HCT116 (cell line): ENCODE measurements around the gene POU2F3. TPM values are rescaled to one million over a fixed set of nuclear protein-coding genes. Genes with fewer than 3 reads are reported as not detected.

Source experiments
- ATAC-seq: fragments of 200-7000 bp; cut with Tn5 transposase; 2 replicates; pipeline ENCODE4 v1.9.1; 2020; ENCODE audit warnings: mild to moderate bottlenecking, moderate library complexity
- BruUV-seq: library from RNA; stranded (reverse); fragments of 400-500 nt; replicated peaks from 2 replicates; lab custom pipeline; 2021; lab: Mats Ljungman, UMichigan
- CTCF ChIA-PET: fragments of 300-600 bp; sonication (Branson Sonifier 250); formaldehyde crosslinking; loops from one replicate; lab custom pipeline; 2021; ENCODE audit warnings: antibody characterized with exemption; lab: Charles Lee
- POLR2A ChIA-PET: fragments of 300-600, 350-600 bp; sonication (Branson Sonifier 250); formaldehyde crosslinking; loops from one replicate; lab custom pipeline; 2021; ENCODE audit warnings: antibody characterized with exemption; lab: Charles Lee
- RAD21 ChIA-PET, 2 experiments: fragments of 300-600 bp; sonication (Branson Sonifier 250); formaldehyde crosslinking; loops; one replicate each; lab custom pipeline; 2023; ENCODE audit warnings: low total read pairs in 2 of 2; ENCODE audit not compliant: uncharacterized antibody in 2 of 2, unreplicated experiment in 2 of 2, low non-redundant PET in 1 of 2; lab: Charles Lee
- DNase-seq: peaks from one replicate; pipeline ENCODE4 v3.0.0-alpha.2; 2010; ENCODE audit warnings: low read depth, low spot score
- H2AFZ ChIP-seq: fragments of 200-600 bp; shearing (Covaris generic), sonication (generic); 2 replicates; pipeline ENCODE4 v1.6.1; 2017; ENCODE audit warnings: low read depth, mixed run types, mixed read lengths, antibody characterized with exemption, low read length; ENCODE audit not compliant: poor library complexity, severe bottlenecking
- H3K27ac ChIP-seq: 2 replicates; pipeline ENCODE4 v1.5.1; 2012; ENCODE audit warnings: low read depth, low read length
- H3K27me3 ChIP-seq: fragments of 200-600 bp; sonication (generic); 2 replicates; pipeline ENCODE4 v1.6.1; 2016; ENCODE audit warnings: mixed run types, low read length, mixed read lengths; ENCODE audit not compliant: insufficient read depth
- H3K36me3 ChIP-seq, 2 experiments: fragments of 200-500 bp in 1 of 2; fragments of 200-600 bp in 1 of 2; sonication (Bioruptor generic) in 1 of 2; sonication (generic) in 1 of 2; 2 replicates each; pipeline versions ENCODE4 v1.5.1 to v1.6.1; 2014 to 2016; ENCODE audit warnings: low read length in 2 of 2, inconsistent platforms in 1 of 2, mixed read lengths in 1 of 2, mixed run types in 1 of 2; ENCODE audit not compliant: insufficient read depth in 2 of 2, control insufficient read depth in 1 of 2
- H3K4me1 ChIP-seq, 2 experiments: fragments of 200-600 bp in 1 of 2; sonication (generic) in 1 of 2; 2 replicates each; pipeline versions ENCODE4 v1.5.1 to v1.6.1; 2012 to 2017; ENCODE audit warnings: low read length in 2 of 2, inconsistent platforms in 1 of 2, mild to moderate bottlenecking in 1 of 2, mixed read lengths in 1 of 2, mixed run types in 1 of 2, moderate library complexity in 1 of 2; ENCODE audit not compliant: insufficient read depth in 2 of 2, control insufficient read depth in 1 of 2
- H3K4me2 ChIP-seq: fragments of 200-600 bp; sonication (generic); 2 replicates; pipeline ENCODE4 v1.6.1; 2017; ENCODE audit warnings: mixed run types, low read length, mixed read lengths
- H3K4me3 ChIP-seq, 2 experiments: fragments of 200-600 bp in 1 of 2; sonication (generic) in 1 of 2; replicated peaks in 1 of 2; 2 replicates each; pipeline ENCODE4 v1.5.1; 2011 to 2016; ENCODE audit warnings: low read length in 2 of 2, control low read depth in 1 of 2, low read depth in 1 of 2, mild to moderate bottlenecking in 1 of 2, mixed read lengths in 1 of 2, mixed run types in 1 of 2
- H3K79me2 ChIP-seq: fragments of 200-600 bp; sonication (generic); 2 replicates; pipeline ENCODE4 v1.6.1; 2017; ENCODE audit warnings: mild to moderate bottlenecking, mixed run types, low read length, moderate library complexity, mixed read lengths; ENCODE audit not compliant: insufficient read depth
- H3K9ac ChIP-seq: fragments of 200-600 bp; sonication (generic); 2 replicates; pipeline ENCODE4 v1.6.1; 2016; ENCODE audit warnings: low read length, mixed read lengths
- H3K9me2 ChIP-seq: fragments of 200-600 bp; sonication (generic), shearing (Covaris generic); 2 replicates; pipeline ENCODE4 v1.6.1; 2017; ENCODE audit warnings: mixed run types, mild to moderate bottlenecking, moderate library complexity; ENCODE audit not compliant: insufficient read depth
- H3K9me3 ChIP-seq, 2 experiments: fragments of 200-500 bp in 1 of 2; fragments of 200-600 bp in 1 of 2; sonication (Bioruptor generic) in 1 of 2; sonication (generic) in 1 of 2; 2 replicates each; pipeline ENCODE4 v1.6.1; 2014 to 2017; ENCODE audit warnings: low read length in 2 of 2, mixed read lengths in 2 of 2, inconsistent platforms in 1 of 2, low read depth in 1 of 2, mild to moderate bottlenecking in 1 of 2, mixed run types in 1 of 2, moderate library complexity in 1 of 2; ENCODE audit not compliant: control insufficient read depth in 1 of 2, insufficient read depth in 1 of 2
- H4K20me1 ChIP-seq: fragments of 200-600 bp; sonication (generic), shearing (Covaris generic); 2 replicates; pipeline ENCODE4 v1.6.1; 2017; ENCODE audit warnings: mixed run types, mild to moderate bottlenecking, moderate library complexity; ENCODE audit not compliant: insufficient read depth
- CBX3 ChIP-seq: IDR thresholded peaks from 2 replicates; pipeline ENCODE4 v1.6.1; 2012; ENCODE audit warnings: low read depth
- CEBPB ChIP-seq: IDR thresholded peaks from 2 replicates; pipeline ENCODE4 v1.6.1; 2012; ENCODE audit warnings: low read depth
- EZH2phosphoT487 ChIP-seq: fragments of 200-600 bp; IDR thresholded peaks from 2 replicates; pipeline ENCODE4 v1.6.1; 2018; ENCODE audit warnings: antibody characterized with exemption, borderline replicate concordance
- JUND ChIP-seq: IDR thresholded peaks from 2 replicates; pipeline ENCODE4 v1.6.1; 2012
- MAX ChIP-seq: IDR thresholded peaks from 2 replicates; pipeline ENCODE4 v1.6.1; 2012
- POLR2A ChIP-seq: IDR thresholded peaks from 2 replicates; pipeline ENCODE4 v1.7.0; 2011; ENCODE audit warnings: borderline replicate concordance; ENCODE audit not compliant: insufficient read depth, insufficient read length; ENCODE audit errors: extremely low read depth
- POLR2AphosphoS5 ChIP-seq: IDR thresholded peaks from 2 replicates; pipeline ENCODE4 v1.6.1; 2011; ENCODE audit warnings: mild to moderate bottlenecking, low read depth, low read length, moderate library complexity
- SIN3A ChIP-seq: IDR thresholded peaks from 2 replicates; pipeline ENCODE4 v1.6.1; 2012; ENCODE audit warnings: low read depth
- SP1 ChIP-seq: IDR thresholded peaks from 2 replicates; pipeline ENCODE4 v1.6.1; 2012; ENCODE audit warnings: low read depth
- SRF ChIP-seq: IDR thresholded peaks from 2 replicates; pipeline ENCODE4 v1.6.1; 2012; ENCODE audit warnings: low read depth
- intact Hi-C: fragments of 100-400 bp; cut with micrococcal nuclease; formaldehyde crosslinking; loops from 2 replicates; pipeline ENCODE4 v1.10.0; 2022
- total RNA-seq: library from RNA; stranded (reverse); gene quantifications from one replicate; pipeline ENCODE4 v1.2.1, GENCODE V29; 2021; ENCODE audit not compliant: unreplicated experiment

Gene POU2F3
- total RNA-seq, 1 experiment from 2014 or later, result 0.15 TPM

- H3K79me2 ChIP-seq, result no peaks in the 10 kb centered on the region
- H2AFZ ChIP-seq, result peak overlapping the region; percentile 86
- POLR2A ChIA-PET, result no interaction called here
- H3K27ac ChIP-seq, result peak overlapping the region; percentile 21; the same call in 1 of the 2 replicates
- H3K36me3 ChIP-seq, result no peaks in the 10 kb centered on the region
- TF ChIP-seq SP1 (peak; percentile 98), SIN3A (peak; percentile 71), JUND (peak; percentile 37; the same call in 1 of the 2 replicates), CEBPB (peak; percentile 85), POLR2AphosphoS5 (peak; percentile 54; the same call in 1 of the 2 replicates), POLR2A (no peak), MAX (peak; percentile 90), SRF (no peak), CBX3 (peak; percentile 90), EZH2phosphoT487 (no peak)
- intact Hi-C loops, result no loop called here
- H4K20me1 ChIP-seq, result no peaks in the 10 kb centered on the region
- RAD21 ChIA-PET, result no interaction called here
- peak overlapping the region; percentile 70 for H3K4me2 ChIP-seq
- BruUV-seq, result no TSS peak
- H3K4me3 ChIP-seq, result peak overlapping the region in 1 of 2 experiments; percentile 36; a peak in 2 of 4 replicates
- no peaks in the 10 kb centered on the region for H3K9me3 ChIP-seq
- peaks cover 20 to 34% of the 10 kb centered on the region in 2 experiments for H3K4me1 ChIP-seq
- no peaks in the 10 kb centered on the region for H3K27me3 ChIP-seq
- H3K9me2 ChIP-seq, result no peaks in the 10 kb centered on the region
- DNase-seq (no peak), ATAC-seq (peak; percentile 94)
- CTCF ChIA-PET, result interaction anchor here (1.1 to 2.1 kb wide), 5 partner anchors 10 to 19 kb away, joined by 4 to 9 read pairs (median 6); partner anchors contain the start of gene ARHGEF12
- H3K9ac ChIP-seq, result 0 out of 2 replicates have a peak overlapping the region, but pooled peaks have one; percentile 22
Observed at GRCh38 chr11:120316880-120317688, 77.1 kb downstream of the POU2F3 start.
